Lung (tissue), 12 donors: ENCODE data around the gene IGSF21. TPM values are rescaled to one million over a fixed set of nuclear protein-coding genes. Genes with fewer than 3 reads are reported as not detected.

ENCODE experiments used
- ATAC-seq: fragments of 200-7000 bp; cut with Tn5 transposase; one replicate; pipeline ENCODE4 v1.9.1; 2020; ENCODE audit warnings: moderate number of reproducible peaks; ENCODE audit not compliant: insufficient read depth, low FRiP score
- DNase-seq, 3 donors: peaks; one replicate each; pipeline ENCODE4 v3.0.0-alpha.2; 2013 to 2017
- H3K27ac ChIP-seq, 2 donors: one replicate each; pipeline ENCODE4 v1.5.1; 2013; ENCODE audit warnings: mild to moderate bottlenecking in 2 of 2, moderate library complexity in 2 of 2, control low read depth in 1 of 2, inconsistent platforms in 1 of 2, low read depth in 1 of 2, low read length in 1 of 2
- H3K27me3 ChIP-seq, 3 donors: one replicate each; pipeline ENCODE4 v1.5.1; 2013; ENCODE audit warnings: low read length in 2 of 3; ENCODE audit not compliant: control insufficient read depth in 3 of 3, insufficient read depth in 3 of 3
- H3K36me3 ChIP-seq, 4 donors: one replicate each; pipeline ENCODE4 v1.5.1; 2013; ENCODE audit warnings: low read length in 4 of 4, mild to moderate bottlenecking in 1 of 4, moderate library complexity in 1 of 4; ENCODE audit not compliant: control insufficient read depth in 4 of 4, insufficient read depth in 4 of 4
- H3K4me1 ChIP-seq, 5 donors: one replicate each; pipeline ENCODE4 v1.5.1; 2013; ENCODE audit warnings: low read length in 5 of 5, mild to moderate bottlenecking in 2 of 5, moderate library complexity in 1 of 5; ENCODE audit not compliant: control insufficient read depth in 5 of 5, insufficient read depth in 5 of 5
- H3K4me3 ChIP-seq: one replicate; pipeline ENCODE4 v1.5.1; 2013; ENCODE audit warnings: mild to moderate bottlenecking, control low read depth, moderate library complexity
- H3K9ac ChIP-seq, 2 donors: one replicate each; pipeline ENCODE4 v1.5.1; 2013; ENCODE audit warnings: low read length in 2 of 2, control low read depth in 1 of 2; ENCODE audit not compliant: insufficient read depth in 1 of 2
- H3K9me3 ChIP-seq, 4 donors: one replicate each; pipeline ENCODE4 v1.5.1; 2013; ENCODE audit warnings: low read length in 3 of 4, mild to moderate bottlenecking in 1 of 4, moderate library complexity in 1 of 4; ENCODE audit not compliant: control insufficient read depth in 4 of 4, insufficient read depth in 3 of 4
- CTCF ChIP-seq: IDR thresholded peaks from 2 replicates; pipeline ENCODE4 v1.5.1; 2012; ENCODE audit warnings: mild to moderate bottlenecking; ENCODE audit errors: control extremely low read depth, extremely low read depth
- WGBS, 2 donors: extraction: QIAGEN DNeasy Blood & Tissue Kit; methylation state at CpG; one replicate each; pipeline ENCODE4 v1.1.7; 2013; 5-methylcytosine and 5-hydroxymethylcytosine counted together
- polyA plus RNA-seq, 2 donors: library from polyadenylated mRNA; stranded (reverse); fragments of 200-250 nt; gene quantifications; one replicate each; pipeline ENCODE4 v1.2.1, GENCODE V29; 2013
- total RNA-seq, 2 donors: library from RNA; depleted of rRNA in 1 of 2; stranded (reverse); fragments of >200 nt in 1 of 2; gene quantifications; one replicate each; pipeline ENCODE4 v1.2.1, GENCODE V29; 2014 to 2021
- donor health status: control.
- donor health status: control.
- donor health status: Bipolar disorder and iron deficiency.
- donor health status: healthy.
- donor health status: DM: yes; HTN: yes; CAD: no.

The IGSF21 gene
- total and polyA plus RNA-seq, 4 donors = 0.18 to 2.6 (median 0.62) TPM

DNA sequence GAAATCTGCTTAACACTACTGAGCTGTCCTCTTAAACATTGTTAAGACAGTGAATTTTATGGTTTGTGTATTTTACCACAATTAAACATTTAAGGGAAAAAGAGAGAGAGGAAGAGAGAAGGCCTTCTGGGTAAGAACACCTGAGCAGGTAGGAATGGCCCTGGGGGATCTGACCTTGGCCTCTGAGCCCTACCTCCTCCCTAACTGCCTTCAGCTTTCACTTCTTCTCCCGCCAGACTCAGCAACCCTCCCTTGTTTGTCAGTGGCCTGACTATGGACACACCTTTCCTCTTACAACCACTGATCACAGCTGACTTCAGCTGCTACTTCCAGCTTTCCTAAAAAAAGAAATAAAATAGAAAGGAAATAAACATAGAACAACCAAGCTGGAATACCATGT is 13.5 kb upstream of the IGSF21 start:
- H3K4me3 ChIP-seq = no peak overlapping the region
- no peaks in the 10 kb centered on the region for H3K4me1 ChIP-seq
- no peak overlapping the region for H3K9ac ChIP-seq
- ATAC-seq (no peak), DNase-seq (no peak)
- no peak for TF ChIP-seq CTCF
- peaks cover 2 to 21% (median 4%) of the 10 kb centered on the region in 3 donors for H3K27me3 ChIP-seq
- H3K36me3 ChIP-seq = no peaks in the 10 kb centered on the region
- no peaks in the 10 kb centered on the region for H3K9me3 ChIP-seq
- WGBS, 2 donors = 80 to 81% methylated on average over 1 of the region's 1 CpG
- H3K27ac ChIP-seq = no peak overlapping the region

DNA sequence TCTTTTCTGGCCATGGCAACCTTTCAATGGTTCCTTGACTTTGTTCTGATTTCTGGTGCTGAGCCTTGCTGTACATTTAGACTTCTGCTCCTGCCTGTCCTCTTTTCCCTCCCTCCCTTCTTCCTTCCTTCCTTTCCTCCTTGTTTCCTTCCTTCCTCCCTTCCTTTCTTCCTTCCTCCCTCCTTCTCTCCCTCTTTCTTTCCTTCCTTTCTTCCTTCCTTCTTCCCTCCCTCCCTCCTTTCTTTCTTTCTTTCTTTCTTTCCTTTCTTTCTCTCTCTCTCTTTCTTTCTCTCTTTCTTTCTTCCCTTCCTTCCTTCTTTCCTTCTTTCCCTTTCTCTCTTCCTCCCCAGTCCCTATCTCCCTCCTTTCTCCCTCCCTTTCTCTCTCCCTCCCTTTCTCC is 10.4 kb upstream of the IGSF21 start:
- TF ChIP-seq CTCF = no peak
- Histone ChIP-seq H3K4me3 (no peak overlapping the region), H3K4me1 (no peaks in the 10 kb centered on the region), H3K36me3 (no peaks in the 10 kb centered on the region), H3K27ac (no peak overlapping the region), H3K9me3 (no peaks in the 10 kb centered on the region), H3K9ac (no peak overlapping the region), H3K27me3 (peaks cover 0 to 32% (median 2%) of the 10 kb centered on the region in 3 donors)
- DNase-seq (no peak), ATAC-seq (no peak)

- Histone ChIP-seq H3K4me1 (no peaks in the 10 kb centered on the region), H3K9me3 (peaks cover 0 to 3% (median 0%) of the 10 kb centered on the region in 4 donors), H3K9ac (no peak overlapping the region), H3K36me3 (no peaks in the 10 kb centered on the region), H3K27ac (no peak overlapping the region), H3K27me3 (peaks cover 0 to 49% (median 7%) of the 10 kb centered on the region in 3 donors), H3K4me3 (no peak overlapping the region)
- ATAC-seq (no peak), DNase-seq (no peak)
- TF ChIP-seq CTCF = no peak
- WGBS, 2 donors = 48 to 53% methylated on average over 2 of the region's 2 CpGs
These were observed 8.6 kb upstream of the IGSF21 start for GRCh38 chr1:18099026-18099425.

GRCh38 chr1:18100060-18100459 is 7.5 kb upstream of the IGSF21 start:
- ATAC-seq (no peak), DNase-seq (no peak)
- H3K9me3 ChIP-seq = peaks cover 0 to 3% (median 0%) of the 10 kb centered on the region in 4 donors
- H3K4me1 ChIP-seq = no peaks in the 10 kb centered on the region
- WGBS, 2 donors = 64 to 76% methylated on average over 12 of the region's 12 CpGs
- TF ChIP-seq CTCF = no peak
- no peaks in the 10 kb centered on the region for H3K36me3 ChIP-seq
- H3K9ac ChIP-seq = no peak overlapping the region
- peaks cover 0 to 58% (median 8%) of the 10 kb centered on the region in 3 donors for H3K27me3 ChIP-seq
- H3K27ac ChIP-seq = no peak overlapping the region
- H3K4me3 ChIP-seq = no peak overlapping the region
